Naive thymus-derived CD8-positive, alpha-beta T cell (primary cell): ENCODE data around the gene INO80. TPM values are rescaled to one million over a fixed set of nuclear protein-coding genes. Genes with fewer than 3 reads are reported as not detected.
"Not testable (repeated sequence)": the region's sequence is repeated elsewhere in the genome, so short reads cannot be mapped to it uniquely, and the experiment has no call there.

Source experiments
- ATAC-seq, 2 donors: fragments of 150-1000 bp; cut with Tn5 transposase in 1 of 2; sonication (Bioruptor Pico), chemical (Tn5 transposase) in 1 of 2; 1 replicate in 1 of 2; 2 replicates in 1 of 2; pipeline ENCODE4 v1.10.0; 2021; ENCODE audit warnings: mild to moderate bottlenecking in 2 of 2, moderate library complexity in 2 of 2
- POLR2A ChIA-PET: fragments of 350-600 bp; sonication (Branson Sonifier 250); formaldehyde crosslinking; loops from one replicate; lab custom pipeline; 2021; ENCODE audit warnings: antibody characterized with exemption; lab: Charles Lee
- DNase-seq, 10 donors: peaks; one replicate each; pipeline versions ENCODE4 v3.0.0 to v3.0.0-alpha.2; 2020 to 2022
- H3K27ac Mint-ChIP-seq, 10 donors: one replicate each; pipeline ENCODE4 v1.8.0; 2020 to 2022; ENCODE audit warnings: mild to moderate bottlenecking in 10 of 10, mixed read lengths in 10 of 10, moderate library complexity in 4 of 10, inconsistent platforms in 1 of 10
- H3K27me3 Mint-ChIP-seq, 5 donors: one replicate each; pipeline ENCODE4 v1.8.0; 2021 to 2022; ENCODE audit warnings: mixed read lengths in 5 of 5
- H3K36me3 Mint-ChIP-seq, 3 donors: one replicate each; pipeline ENCODE4 v1.8.0; 2020 to 2022; ENCODE audit warnings: mixed read lengths in 3 of 3, mild to moderate bottlenecking in 2 of 3, inconsistent platforms in 1 of 3
- H3K4me1 Mint-ChIP-seq, 4 donors: one replicate each; pipeline ENCODE4 v1.8.0; 2021 to 2022; ENCODE audit warnings: mixed read lengths in 4 of 4
- H3K4me3 Mint-ChIP-seq, 10 donors: one replicate each; pipeline ENCODE4 v1.8.0; 2020 to 2022; ENCODE audit warnings: mild to moderate bottlenecking in 10 of 10, mixed read lengths in 10 of 10, moderate library complexity in 6 of 10, inconsistent platforms in 1 of 10
- H3K9me3 Mint-ChIP-seq, 9 donors: one replicate each; pipeline ENCODE4 v1.8.0; 2020 to 2022; ENCODE audit warnings: mixed read lengths in 9 of 9, mild to moderate bottlenecking in 3 of 9, inconsistent platforms in 1 of 9, moderate library complexity in 1 of 9
- polyA plus RNA-seq, 3 donors: library from polyadenylated mRNA; unstranded; fragments of 300-500 nt; fragmentation: Illumina TruSeq; gene quantifications; one replicate each; pipeline ENCODE4 v1.2.3, GENCODE V29; 2021
- total RNA-seq, 8 experiments: library from RNA in 2 of 8; stranded (reverse) in 2 of 8; gene quantifications; one replicate each; pipeline ENCODE4 v1.2.3 and lab custom pipeline; 2021 to 2026

INO80 gene
- total and polyA plus RNA-seq, 5 experiments from 2014 or later = 2.2 to 38.2 (median 8.0) TPM

GRCh38 chr15:40955930-40956540, 160.0 kb downstream of the INO80 start:
- Mint-ChIP-seq H3K9me3 (no peaks in the 10 kb centered on the region), H3K4me3 (peak overlapping the region in 2 of 10 donors; percentile 33 to 62), H3K4me1 (peaks cover 8 to 23% (median 15%) of the 10 kb centered on the region in 4 donors), H3K27ac (peak overlapping the region in 1 of 10 donors; percentile 13), H3K36me3 (no peaks in the 10 kb centered on the region), H3K27me3 (peaks cover 0 to 2% (median 0%) of the 10 kb centered on the region in 5 donors)
- ATAC-seq (no peak), DNase-seq (no peak)
- POLR2A ChIA-PET = interaction anchor here (0.9 kb wide), 1 partner anchor 48 kb away, joined by 3 read pairs; no protein-coding TSS in a partner anchor

DNA sequence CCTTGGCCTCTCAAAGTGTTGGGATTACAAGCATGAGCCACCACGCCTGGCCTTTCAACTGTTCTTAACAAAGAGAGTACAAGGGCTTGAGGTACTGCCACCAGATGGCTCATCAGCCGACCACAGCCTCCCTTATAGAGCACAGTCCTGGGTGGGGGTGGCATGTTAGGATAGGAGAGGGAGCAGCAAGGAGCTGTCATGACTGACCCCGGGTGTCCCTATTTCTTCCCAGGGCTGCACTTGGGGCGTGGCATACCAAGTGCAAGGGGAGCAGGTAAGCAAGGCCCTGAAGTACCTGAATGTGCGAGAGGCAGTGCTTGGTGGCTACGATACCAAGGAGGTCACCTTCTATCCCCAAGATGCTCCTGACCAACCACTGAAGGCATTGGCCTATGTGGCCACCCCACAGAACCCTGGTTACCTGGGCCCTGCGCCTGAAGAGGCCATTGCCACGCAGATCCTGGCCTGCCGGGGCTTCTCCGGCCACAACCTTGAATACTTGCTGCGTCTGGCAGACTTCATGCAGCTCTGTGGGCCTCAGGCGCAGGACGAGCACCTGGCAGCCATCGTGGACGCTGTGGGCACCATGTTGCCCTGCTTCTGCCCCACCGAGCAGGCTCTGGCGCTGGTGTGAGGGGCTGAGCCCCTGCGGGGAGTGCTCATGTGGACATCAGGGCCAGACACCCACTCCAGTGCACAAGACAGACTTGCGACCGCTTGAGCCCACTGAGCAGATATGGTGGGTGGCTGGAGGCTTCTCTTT, 160.8 kb downstream of the INO80 start:
- H3K9me3 Mint-ChIP-seq = no peaks in the 10 kb centered on the region
- DNase-seq (no peak), ATAC-seq (no peak)
- H3K27ac Mint-ChIP-seq = peak overlapping the region in 1 of 10 donors; percentile 44
- H3K4me1 Mint-ChIP-seq = peaks cover 8 to 23% (median 15%) of the 10 kb centered on the region in 4 donors
- H3K4me3 Mint-ChIP-seq = peak overlapping the region in 6 of 10 donors; percentile 47 to 96 (median 91)
- peaks cover 0 to 2% (median 0%) of the 10 kb centered on the region in 5 donors for H3K27me3 Mint-ChIP-seq
- POLR2A ChIA-PET = interaction anchor here (0.9 to 3.9 kb wide), 2 partner anchors 13 to 48 kb away, joined by 3 to 47 read pairs; no protein-coding TSS in a partner anchor
- H3K36me3 Mint-ChIP-seq = no peaks in the 10 kb centered on the region

DNA sequence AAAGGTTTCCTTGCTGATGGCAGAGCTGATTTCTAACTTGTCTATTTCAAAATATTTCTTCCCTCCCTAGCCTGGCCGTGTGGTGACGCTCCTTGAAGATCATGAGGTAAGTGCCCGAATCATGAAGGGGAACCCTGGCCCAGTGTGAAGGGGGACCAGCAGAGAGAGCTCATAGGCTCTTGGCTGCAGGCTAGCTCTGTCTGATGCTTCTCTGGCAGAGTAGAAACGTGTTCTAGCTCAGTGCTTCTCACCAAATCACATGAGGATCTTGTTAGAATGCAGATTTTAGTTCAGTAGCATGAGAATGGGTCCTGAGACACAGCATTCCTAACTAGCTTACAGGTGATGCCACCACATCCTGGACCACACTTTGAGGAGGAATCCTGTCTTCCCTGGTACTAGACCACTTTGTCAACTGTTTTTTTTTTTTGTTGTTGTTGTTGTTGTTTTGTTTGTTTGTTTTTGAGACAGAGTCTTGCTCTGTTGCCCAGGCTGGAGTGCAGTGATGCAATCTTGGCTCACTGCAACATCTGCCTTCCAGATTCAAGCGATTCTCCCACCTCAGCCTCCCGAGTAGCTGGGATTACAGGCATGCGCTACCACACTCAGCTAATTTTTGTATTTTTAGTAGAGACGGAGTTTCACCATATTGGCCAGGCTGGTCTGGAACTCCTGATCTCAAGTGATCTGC, 161.8 kb downstream of the INO80 start:
- peak overlapping the region; percentile 89 to 96 (median 93) for H3K4me3 Mint-ChIP-seq
- peak overlapping the region in 7 of 10 donors; percentile 37 to 79 (median 74) for H3K27ac Mint-ChIP-seq
- not testable (repeated sequence) for ATAC-seq, DNase-seq, H3K9me3 Mint-ChIP-seq, H3K36me3 Mint-ChIP-seq, H3K27me3 Mint-ChIP-seq
- POLR2A ChIA-PET = interaction anchor here (1.4 to 3.9 kb wide), 4 partner anchors 9 to 162 kb away, joined by 6 to 47 read pairs (median 8); partner anchors contain the start of gene INO80
- peaks cover 0 to 19% (median 12%) of the 10 kb centered on the region in 4 donors for H3K4me1 Mint-ChIP-seq

- POLR2A ChIA-PET = interaction anchor here (1.2 to 3.9 kb wide), 5 partner anchors 10 to 162 kb away, joined by 6 to 47 read pairs (median 8); partner anchors contain the start of gene INO80
- H3K4me1 Mint-ChIP-seq = peaks cover 0 to 19% (median 12%) of the 10 kb centered on the region in 4 donors
- no peaks in the 10 kb centered on the region for H3K9me3 Mint-ChIP-seq
- H3K4me3 Mint-ChIP-seq = peak overlapping the region; percentile 89 to 96 (median 93)
- H3K27me3 Mint-ChIP-seq = peaks cover 0 to 2% (median 0%) of the 10 kb centered on the region in 5 donors
- peak overlapping the region in 9 of 10 donors; percentile 31 to 91 (median 73) for H3K27ac Mint-ChIP-seq
- DNase-seq (no peak), ATAC-seq (no peak)
- no peaks in the 10 kb centered on the region for H3K36me3 Mint-ChIP-seq
Measured at GRCh38 chr15:40953713-40954074, 162.4 kb downstream of the INO80 start.

DNA sequence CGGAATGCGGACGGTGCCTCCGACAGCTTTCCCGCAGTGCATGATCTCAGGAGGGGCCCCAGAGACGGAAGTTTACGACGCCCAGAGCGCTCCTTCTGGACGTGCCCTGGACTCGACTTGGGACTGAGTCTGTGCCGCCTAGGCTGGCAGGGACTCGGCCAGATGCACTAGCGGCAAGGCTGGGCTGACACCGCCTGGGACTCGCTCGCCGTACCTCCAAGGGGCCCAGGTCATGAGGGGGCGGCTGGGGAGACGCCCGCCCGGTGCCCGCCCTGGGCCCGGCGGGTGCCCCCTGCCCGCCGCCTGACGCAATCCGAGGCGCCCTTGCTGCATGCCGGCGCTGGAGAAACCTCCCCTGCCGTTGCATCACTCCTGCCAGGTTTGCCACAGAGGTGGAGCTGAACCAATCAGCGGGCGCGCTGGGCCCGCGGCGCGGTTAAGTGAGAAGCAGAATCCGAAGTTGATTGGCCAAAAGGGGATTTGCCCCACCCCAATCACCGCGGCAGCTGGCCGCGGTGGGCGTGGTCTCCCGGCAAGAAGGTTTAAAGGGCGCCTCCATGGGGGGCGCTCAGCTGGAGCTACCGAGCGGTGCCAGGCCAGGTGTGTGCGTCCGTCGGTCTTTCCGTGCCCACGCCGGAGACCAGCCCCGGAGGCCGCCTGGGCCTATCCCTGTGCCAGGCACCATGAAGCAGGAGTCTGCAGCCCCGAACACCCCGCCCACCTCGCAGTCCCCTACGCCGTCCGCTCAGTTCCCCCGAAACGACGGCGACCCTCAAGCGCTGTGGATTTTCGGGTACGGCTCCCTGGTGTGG, 163.0 kb downstream of the INO80 start, which contains the start of gene CHAC1:
TSS of gene CHAC1 (plus strand) at position 571 of the 812 bp plus-strand sequence. CDS start at position 684, 113 bp downstream.
- DNase-seq (peak; percentile 88 to 97 (median 94)), ATAC-seq (peak; percentile 96 to 97)
- H3K27ac Mint-ChIP-seq = peak within 1 kb of the TSS; percentile 53 to 92 (median 82)
- peaks cover 0 to 2% (median 0%) of the 10 kb centered on the region in 5 donors for H3K27me3 Mint-ChIP-seq
- H3K4me1 Mint-ChIP-seq = peaks cover 0 to 19% (median 11%) of the 10 kb centered on the region in 4 donors
- H3K36me3 Mint-ChIP-seq = no peaks in the 10 kb centered on the region
- H3K4me3 Mint-ChIP-seq = peak within 1 kb of the TSS; percentile 89 to 96 (median 93)
- POLR2A ChIA-PET = interaction anchor here (0.7 to 3.9 kb wide), 6 partner anchors 11 to 163 kb away, joined by 5 to 47 read pairs (median 8); partner anchors contain the start of gene INO80
- H3K9me3 Mint-ChIP-seq = no peaks in the 10 kb centered on the region

- Mint-ChIP-seq H3K27ac (peak overlapping the region in 5 of 10 donors; percentile 76 to 91 (median 86)), H3K27me3 (peaks cover 0 to 2% (median 0%) of the 10 kb centered on the region in 5 donors), H3K36me3 (no peaks in the 10 kb centered on the region), H3K4me3 (peak overlapping the region; percentile 71 to 96 (median 90)), H3K9me3 (no peaks in the 10 kb centered on the region), H3K4me1 (peaks cover 0 to 19% (median 11%) of the 10 kb centered on the region in 4 donors)
- DNase-seq (no peak), ATAC-seq (no peak)
- POLR2A ChIA-PET = interaction anchor here (0.6 to 3.9 kb wide), 4 partner anchors 10 to 47 kb away, joined by 7 to 47 read pairs (median 8); no protein-coding TSS in a partner anchor
Measured at GRCh38 chr15:40952301-40952900, 163.7 kb downstream of the INO80 start.

GRCh38 chr15:40951764-40952163, 164.3 kb downstream of the INO80 start:
- peaks cover 0 to 19% (median 11%) of the 10 kb centered on the region in 4 donors for H3K4me1 Mint-ChIP-seq
- peak overlapping the region in 2 of 10 donors; percentile 23 to 60 for H3K27ac Mint-ChIP-seq
- no peak for DNase-seq
- no peak for ATAC-seq
- peaks cover 0 to 2% (median 0%) of the 10 kb centered on the region in 5 donors for H3K27me3 Mint-ChIP-seq
- H3K36me3 Mint-ChIP-seq = no peaks in the 10 kb centered on the region
- no peaks in the 10 kb centered on the region for H3K9me3 Mint-ChIP-seq
- H3K4me3 Mint-ChIP-seq = peak overlapping the region; percentile 19 to 96 (median 77)
- POLR2A ChIA-PET = interaction anchor here (0.6 to 3.9 kb wide), 2 partner anchors 10 to 18 kb away, joined by 7 to 47 read pairs; no protein-coding TSS in a partner anchor

DNA sequence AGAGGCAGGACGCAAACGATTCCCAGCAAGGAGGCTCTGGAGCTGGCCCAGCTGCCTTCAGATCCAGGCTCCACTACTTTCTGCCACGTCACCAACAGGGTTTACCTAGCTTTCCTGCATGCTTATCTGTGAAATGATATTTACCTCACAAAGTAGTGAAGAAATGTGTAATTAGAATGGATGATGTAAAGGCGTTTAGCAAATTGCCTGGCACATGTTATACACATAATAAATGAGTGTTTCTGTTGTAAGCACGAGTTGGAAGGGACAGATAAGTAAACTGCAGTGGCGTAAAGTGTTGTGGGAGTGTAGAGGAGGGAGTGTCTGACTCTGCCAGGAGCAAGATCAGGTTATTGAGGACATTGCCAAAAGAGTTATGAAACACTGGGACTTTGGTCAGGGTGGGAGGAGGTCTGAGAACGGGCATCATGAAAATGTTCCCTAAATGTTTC, 166.3 kb downstream of the INO80 start:
- DNase-seq = no peak
- Mint-ChIP-seq H3K27me3 (peaks cover 0 to 2% (median 0%) of the 10 kb centered on the region in 5 donors), H3K4me3 (no peak overlapping the region), H3K9me3 (no peaks in the 10 kb centered on the region), H3K36me3 (no peaks in the 10 kb centered on the region), H3K4me1 (peaks cover 0 to 19% (median 9%) of the 10 kb centered on the region in 4 donors), H3K27ac (no peak overlapping the region)
- no peak for ATAC-seq
- POLR2A ChIA-PET = interaction anchor here (1.3 kb wide), 1 partner anchor 9 kb away, joined by 3 read pairs; no protein-coding TSS in a partner anchor

DNA sequence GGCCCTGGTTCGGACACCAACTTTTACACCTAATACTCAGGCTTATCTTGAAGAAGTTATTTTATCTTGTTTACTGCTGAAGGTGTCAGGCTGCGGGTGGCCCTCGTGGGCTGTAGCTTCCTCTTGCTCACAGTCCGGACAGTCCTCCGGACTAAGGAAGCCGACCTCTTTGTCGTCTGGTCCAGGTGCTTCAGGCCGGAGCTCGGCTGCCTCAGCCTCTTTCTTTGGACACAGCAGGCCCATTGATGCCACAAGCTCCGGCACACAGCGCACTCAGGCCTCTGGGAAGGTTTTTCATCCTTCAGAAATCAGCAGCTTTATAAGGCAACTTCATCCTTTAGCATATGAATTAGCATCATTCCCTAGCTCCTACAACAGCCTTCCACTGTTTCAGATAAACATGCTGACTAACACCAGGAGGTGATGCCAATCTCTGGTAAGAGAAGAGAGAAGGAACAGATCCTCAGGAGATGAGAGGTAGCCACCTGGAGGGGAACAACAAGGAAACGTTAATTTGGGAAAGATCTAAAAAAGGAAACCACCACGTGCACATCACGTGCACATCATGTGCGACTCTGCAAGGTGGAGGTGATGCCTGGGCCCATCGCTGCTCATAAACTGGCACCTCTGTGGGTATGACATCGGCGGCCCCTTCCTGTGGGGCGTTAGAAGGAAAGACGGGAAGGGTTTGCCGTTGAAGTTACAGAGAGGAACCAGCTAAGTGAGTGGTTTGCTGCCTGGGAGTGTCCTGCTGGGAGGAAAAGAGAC, 167.2 kb downstream of the INO80 start:
- DNase-seq = no peak
- Mint-ChIP-seq H3K9me3 (no peaks in the 10 kb centered on the region), H3K4me3 (no peak overlapping the region), H3K4me1 (peaks cover 3 to 17% (median 10%) of the 10 kb centered on the region in 4 donors), H3K27me3 (peaks cover 0 to 2% (median 0%) of the 10 kb centered on the region in 5 donors), H3K36me3 (no peaks in the 10 kb centered on the region), H3K27ac (peak overlapping the region in 1 of 10 donors; percentile 79)
- POLR2A ChIA-PET = interaction anchor here (1.3 kb wide), 1 partner anchor 8 kb away, joined by 3 read pairs; no protein-coding TSS in a partner anchor
- no peak for ATAC-seq
